ENCODE measurements around the gene TACC3.

Gene TACC3

DNA sequence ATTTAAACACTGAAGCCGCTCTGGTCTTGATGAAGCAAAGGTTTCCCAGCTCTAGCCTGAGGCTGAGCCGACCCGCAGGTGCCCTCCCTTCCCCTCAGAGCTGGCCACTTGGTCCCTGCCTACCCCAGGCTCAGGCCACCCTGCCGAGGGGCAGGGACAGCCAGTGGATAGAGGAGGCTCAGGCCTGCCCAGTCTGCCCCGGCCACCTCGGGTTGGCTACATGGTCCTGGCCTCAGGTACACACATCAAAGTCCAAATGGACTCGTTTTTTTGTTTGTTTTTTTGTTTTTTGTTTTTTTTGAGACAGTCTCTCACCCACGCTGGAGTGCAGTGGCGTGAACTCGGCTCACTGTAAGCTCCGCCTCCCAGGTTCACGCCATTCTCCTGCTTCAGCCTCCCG lies 23.8 kb downstream of the TACC3 start:
- POLR2A ChIA-PET = interaction anchor here (0.9 to 2.2 kb wide), 3 partner anchors 10 to 63 kb away, joined by 4 to 6 read pairs (median 4); partner anchors contain the start of genes TACC3 and TMEM129
- Histone ChIP-seq H3K36me3 (ENCODE audit: control insufficient read depth in 2 of 2, insufficient read depth in 1 of 2, low read length in 2 of 2) (peaks cover 0 to 46% of the 10 kb centered on the region in 2 experiments; a peak in 2 of 3 replicates), H3K27ac (ENCODE audit: extremely low read depth, low read depth, low read length) (no peak overlapping the region), H3K9me3 (ENCODE audit: control insufficient read depth, insufficient read depth, low read depth, low read length) (no peaks in the 10 kb centered on the region), H3K4me1 (ENCODE audit: control insufficient read depth, insufficient read depth, low read length) (no peaks in the 10 kb centered on the region), H3K4me3 (ENCODE audit: low read depth, low read length) (no peak overlapping the region)
- CTCF ChIA-PET = interaction anchor here (0.8 to 8.0 kb wide), 7 partner anchors 12 to 114 kb away, joined by 3 to 148 read pairs (median 4); no protein-coding TSS in a partner anchor
- TF ChIP-seq, protein P1, sequence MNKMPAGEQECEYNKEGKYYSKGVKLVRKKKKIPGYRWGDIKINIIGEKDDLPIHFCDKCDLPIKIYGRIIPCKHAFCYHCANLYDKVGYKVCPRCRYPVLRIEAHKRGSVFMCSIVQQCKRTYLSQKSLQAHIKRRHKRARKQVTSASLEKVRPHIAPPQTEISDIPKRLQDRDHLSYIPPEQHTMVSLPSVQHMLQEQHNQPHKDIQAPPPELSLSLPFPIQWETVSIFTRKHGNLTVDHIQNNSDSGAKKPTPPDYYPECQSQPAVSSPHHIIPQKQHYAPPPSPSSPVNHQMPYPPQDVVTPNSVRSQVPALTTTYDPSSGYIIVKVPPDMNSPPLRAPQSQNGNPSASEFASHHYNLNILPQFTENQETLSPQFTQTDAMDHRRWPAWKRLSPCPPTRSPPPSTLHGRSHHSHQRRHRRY (tag by site-specific recombination; IDR thresholded peaks at IDR 0.05) = no peak
- TF ChIP-seq, protein P2, sequence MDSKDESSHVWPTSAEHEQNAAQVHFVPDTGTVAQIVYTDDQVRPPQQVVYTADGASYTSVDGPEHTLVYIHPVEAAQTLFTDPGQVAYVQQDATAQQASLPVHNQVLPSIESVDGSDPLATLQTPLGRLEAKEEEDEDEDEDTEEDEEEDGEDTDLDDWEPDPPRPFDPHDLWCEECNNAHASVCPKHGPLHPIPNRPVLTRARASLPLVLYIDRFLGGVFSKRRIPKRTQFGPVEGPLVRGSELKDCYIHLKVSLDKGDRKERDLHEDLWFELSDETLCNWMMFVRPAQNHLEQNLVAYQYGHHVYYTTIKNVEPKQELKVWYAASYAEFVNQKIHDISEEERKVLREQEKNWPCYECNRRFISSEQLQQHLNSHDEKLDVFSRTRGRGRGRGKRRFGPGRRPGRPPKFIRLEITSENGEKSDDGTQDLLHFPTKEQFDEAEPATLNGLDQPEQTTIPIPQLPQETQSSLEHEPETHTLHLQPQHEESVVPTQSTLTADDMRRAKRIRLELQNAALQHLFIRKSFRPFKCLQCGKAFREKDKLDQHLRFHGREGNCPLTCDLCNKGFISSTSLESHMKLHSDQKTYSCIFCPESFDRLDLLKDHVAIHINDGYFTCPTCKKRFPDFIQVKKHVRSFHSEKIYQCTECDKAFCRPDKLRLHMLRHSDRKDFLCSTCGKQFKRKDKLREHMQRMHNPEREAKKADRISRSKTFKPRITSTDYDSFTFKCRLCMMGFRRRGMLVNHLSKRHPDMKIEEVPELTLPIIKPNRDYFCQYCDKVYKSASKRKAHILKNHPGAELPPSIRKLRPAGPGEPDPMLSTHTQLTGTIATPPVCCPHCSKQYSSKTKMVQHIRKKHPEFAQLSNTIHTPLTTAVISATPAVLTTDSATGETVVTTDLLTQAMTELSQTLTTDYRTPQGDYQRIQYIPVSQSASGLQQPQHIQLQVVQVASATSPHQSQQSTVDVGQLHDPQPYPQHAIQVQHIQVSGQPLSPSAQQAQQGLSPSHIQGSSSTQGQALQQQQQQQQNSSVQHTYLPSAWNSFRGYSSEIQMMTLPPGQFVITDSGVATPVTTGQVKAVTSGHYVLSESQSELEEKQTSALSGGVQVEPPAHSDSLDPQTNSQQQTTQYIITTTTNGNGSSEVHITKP (tag by site-specific recombination; IDR thresholded peaks at IDR 0.05) = peak; percentile 92
- TF ChIP-seq, protein P3, sequence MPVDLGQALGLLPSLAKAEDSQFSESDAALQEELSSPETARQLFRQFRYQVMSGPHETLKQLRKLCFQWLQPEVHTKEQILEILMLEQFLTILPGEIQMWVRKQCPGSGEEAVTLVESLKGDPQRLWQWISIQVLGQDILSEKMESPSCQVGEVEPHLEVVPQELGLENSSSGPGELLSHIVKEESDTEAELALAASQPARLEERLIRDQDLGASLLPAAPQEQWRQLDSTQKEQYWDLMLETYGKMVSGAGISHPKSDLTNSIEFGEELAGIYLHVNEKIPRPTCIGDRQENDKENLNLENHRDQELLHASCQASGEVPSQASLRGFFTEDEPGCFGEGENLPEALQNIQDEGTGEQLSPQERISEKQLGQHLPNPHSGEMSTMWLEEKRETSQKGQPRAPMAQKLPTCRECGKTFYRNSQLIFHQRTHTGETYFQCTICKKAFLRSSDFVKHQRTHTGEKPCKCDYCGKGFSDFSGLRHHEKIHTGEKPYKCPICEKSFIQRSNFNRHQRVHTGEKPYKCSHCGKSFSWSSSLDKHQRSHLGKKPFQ (tag by site-specific recombination; IDR thresholded peaks at IDR 0.05) = peak; percentile 36; the same call in 1 of the 2 replicates

- POLR2A ChIA-PET = interaction anchor here (1.7 to 2.2 kb wide), 3 partner anchors 9 to 47 kb away, joined by 4 to 6 read pairs (median 5); partner anchors contain the start of genes FGFR3, TACC3 and TMEM129
- no peak for TF ChIP-seq ZNF670 (tag by site-specific recombination; IDR thresholded peaks at IDR 0.05; ENCODE audit: low read depth)
- no peak for TF ChIP-seq ZNF510 (tag by site-specific recombination; IDR thresholded peaks at IDR 0.05; ENCODE audit: insufficient replicate concordance)
- TF ChIP-seq, protein P1 (tag by site-specific recombination; IDR thresholded peaks at IDR 0.05) = no peak
- no peak for TF ChIP-seq KLF9 (tag by site-specific recombination; IDR thresholded peaks at IDR 0.05; ENCODE audit: low read depth)
- TF ChIP-seq ZNF366 (tag by site-specific recombination; conservative IDR thresholded peaks at IDR 0.05) = no peak
- TF ChIP-seq, protein P4, sequence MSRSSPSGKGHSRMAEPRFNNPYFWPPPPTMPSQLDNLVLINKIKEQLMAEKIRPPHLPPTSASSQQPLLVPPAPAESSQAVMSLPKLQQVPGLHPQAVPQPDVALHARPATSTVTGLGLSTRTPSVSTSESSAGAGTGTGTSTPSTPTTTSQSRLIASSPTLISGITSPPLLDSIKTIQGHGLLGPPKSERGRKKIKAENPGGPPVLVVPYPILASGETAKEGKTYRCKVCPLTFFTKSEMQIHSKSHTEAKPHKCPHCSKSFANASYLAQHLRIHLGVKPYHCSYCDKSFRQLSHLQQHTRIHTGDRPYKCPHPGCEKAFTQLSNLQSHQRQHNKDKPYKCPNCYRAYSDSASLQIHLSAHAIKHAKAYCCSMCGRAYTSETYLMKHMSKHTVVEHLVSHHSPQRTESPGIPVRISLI (tag by site-specific recombination; IDR thresholded peaks at IDR 0.05) = no peak
- Histone ChIP-seq H3K4me1 (ENCODE audit: control insufficient read depth, insufficient read depth, low read length) (no peaks in the 10 kb centered on the region), H3K36me3 (ENCODE audit: control insufficient read depth in 2 of 2, insufficient read depth in 1 of 2, low read length in 2 of 2) (peaks cover 0 to 41% of the 10 kb centered on the region in 2 experiments; a peak in 2 of 3 replicates), H3K9me3 (ENCODE audit: control insufficient read depth, insufficient read depth, low read depth, low read length) (no peaks in the 10 kb centered on the region), H3K27ac (ENCODE audit: extremely low read depth, low read depth, low read length) (no peak overlapping the region), H3K4me3 (ENCODE audit: low read depth, low read length) (no peak overlapping the region)
- CTCF ChIA-PET = interaction anchor here (0.5 to 8.0 kb wide), 7 partner anchors 13 to 560 kb away, joined by 3 to 148 read pairs (median 3); no protein-coding TSS in a partner anchor
These were observed 24.4 kb downstream of the TACC3 start for GRCh38 chr4:1745697-1746096.

GRCh38 chr4:1746265-1746691 lies 25.0 kb downstream of the TACC3 start:
- no peaks in the 10 kb centered on the region for H3K9me3 ChIP-seq (ENCODE audit: control insufficient read depth, insufficient read depth, low read depth, low read length)
- no peaks in the 10 kb centered on the region for H3K4me1 ChIP-seq (ENCODE audit: control insufficient read depth, insufficient read depth, low read length)
- CTCF ChIA-PET = interaction anchor here (0.5 to 8.0 kb wide), 19 partner anchors 9 to 559 kb away, joined by 3 to 148 read pairs (median 4); no protein-coding TSS in a partner anchor
- no peak overlapping the region for H3K4me3 ChIP-seq (ENCODE audit: low read depth, low read length)
- POLR2A ChIA-PET = interaction anchor here (0.6 to 2.2 kb wide), 4 partner anchors 9 to 47 kb away, joined by 4 to 6 read pairs (median 4); partner anchors contain the start of genes FGFR3, TACC3 and TMEM129
- H3K27ac ChIP-seq (ENCODE audit: extremely low read depth, low read depth, low read length) = no peak overlapping the region
- peaks cover 0 to 35% of the 10 kb centered on the region in 2 experiments; a peak in 2 of 3 replicates for H3K36me3 ChIP-seq (ENCODE audit: control insufficient read depth in 2 of 2, insufficient read depth in 1 of 2, low read length in 2 of 2)
- TF ChIP-seq ZNF785 (tag by site-specific recombination; IDR thresholded peaks at IDR 0.05) = no peak
- peak; percentile 48; the same call in 1 of the 2 replicates for TF ChIP-seq ZBTB48 (tag by site-specific recombination; IDR thresholded peaks at IDR 0.05)
- TF ChIP-seq, protein P4 (tag by site-specific recombination; IDR thresholded peaks at IDR 0.05) = no peak
- no peak for TF ChIP-seq ZNF707 (tag by site-specific recombination; IDR thresholded peaks at IDR 0.05)
- TF ChIP-seq, protein P5, sequence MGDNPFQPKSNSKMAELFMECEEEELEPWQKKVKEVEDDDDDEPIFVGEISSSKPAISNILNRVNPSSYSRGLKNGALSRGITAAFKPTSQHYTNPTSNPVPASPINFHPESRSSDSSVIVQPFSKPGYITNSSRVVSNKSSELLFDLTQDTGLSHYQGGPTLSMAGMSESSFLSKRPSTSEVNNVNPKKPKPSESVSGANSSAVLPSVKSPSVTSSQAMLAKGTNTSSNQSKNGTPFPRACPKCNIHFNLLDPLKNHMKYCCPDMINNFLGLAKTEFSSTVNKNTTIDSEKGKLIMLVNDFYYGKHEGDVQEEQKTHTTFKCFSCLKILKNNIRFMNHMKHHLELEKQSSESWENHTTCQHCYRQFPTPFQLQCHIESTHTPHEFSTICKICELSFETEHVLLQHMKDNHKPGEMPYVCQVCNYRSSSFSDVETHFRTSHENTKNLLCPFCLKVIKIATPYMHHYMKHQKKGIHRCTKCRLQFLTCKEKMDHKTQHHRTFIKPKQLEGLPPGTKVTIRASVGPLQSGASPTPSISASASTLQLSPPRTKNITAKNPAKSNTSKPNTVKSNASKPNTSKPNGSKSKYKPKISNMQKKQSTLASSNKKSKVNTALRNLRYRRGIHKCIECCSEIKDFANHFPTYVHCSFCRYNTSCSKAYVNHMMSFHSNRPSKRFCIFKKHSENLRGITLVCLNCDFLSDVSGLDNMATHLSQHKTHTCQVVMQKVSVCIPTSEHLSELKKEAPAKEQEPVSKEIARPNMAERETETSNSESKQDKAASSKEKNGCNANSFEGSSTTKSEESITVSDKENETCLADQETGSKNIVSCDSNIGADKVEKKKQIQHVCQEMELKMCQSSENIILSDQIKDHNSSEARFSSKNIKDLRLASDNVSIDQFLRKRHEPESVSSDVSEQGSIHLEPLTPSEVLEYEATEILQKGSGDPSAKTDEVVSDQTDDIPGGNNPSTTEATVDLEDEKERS (tag by site-specific recombination; IDR thresholded peaks at IDR 0.05) = no peak
- no peak for TF ChIP-seq ZNF10 (tag by site-specific recombination; IDR thresholded peaks at IDR 0.05)
- peak; percentile 69 for TF ChIP-seq ZNF335 (tag by site-specific recombination; conservative IDR thresholded peaks at IDR 0.05)
- TF ChIP-seq HOXC10 (CRISPR knock-in tag; IDR thresholded peaks at IDR 0.05) = no peak

Measured in HEK293 (cell line).